GM18511 (cell line): ENCODE measurements around the gene TXNDC2.
"Not testable (repeated sequence)": the region's sequence is repeated elsewhere in the genome, so short reads cannot be mapped to it uniquely, and the experiment has no call there.

ENCODE experiments used
- ATAC-seq: cut with Tn5 transposase; IDR thresholded peaks from one replicate; pipeline ENCODE4 v1.9.1; 2021; ENCODE audit warnings: mild to moderate bottlenecking, moderate library complexity; ENCODE audit not compliant: unreplicated experiment

Gene TXNDC2

GRCh38 chr18:9885170-9886004 is at the start of gene TXNDC2:
Gene TXNDC2, plus strand, starts transcription at chr18:9885973. Its CDS starts 708 bp downstream, at chr18:9886681.
- ATAC-seq: no peak

DNA sequence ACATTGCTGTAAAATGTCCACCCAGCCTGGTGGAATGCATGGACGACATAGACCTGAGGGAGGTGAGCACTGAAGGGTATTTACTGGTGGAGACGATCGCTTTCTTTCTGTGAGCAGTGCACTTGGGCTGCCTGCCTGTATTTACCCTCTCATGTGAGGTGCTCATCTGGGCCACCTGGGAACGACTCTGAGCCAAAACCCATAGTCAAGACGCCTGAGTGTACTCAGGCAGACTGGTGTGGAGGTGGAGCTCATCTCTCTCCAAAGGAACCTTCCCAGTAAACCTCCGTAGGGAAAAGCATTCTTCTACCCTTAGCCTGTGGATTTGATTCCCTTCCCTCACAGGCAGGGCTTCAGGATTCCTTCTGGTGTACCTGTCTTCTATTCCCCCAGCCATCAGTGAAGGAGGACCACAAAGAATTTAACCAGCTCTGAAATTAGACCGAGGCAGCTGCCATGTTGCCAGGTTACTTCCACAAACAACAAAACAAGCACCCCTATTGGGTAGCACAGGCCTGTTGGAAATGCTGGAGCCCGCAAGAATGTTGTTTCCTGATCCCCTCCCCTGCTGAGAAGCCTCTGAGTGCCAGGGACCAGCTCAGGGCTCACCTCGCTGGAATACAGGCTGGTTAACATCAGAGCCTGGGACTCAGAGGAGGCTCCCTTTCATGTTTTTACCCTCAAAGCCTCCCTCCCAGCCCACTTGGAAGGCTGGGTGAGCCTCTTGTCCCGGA is 47.5 kb upstream of the TXNDC2 start:
- no peak for ATAC-seq

GRCh38 chr18:9839211-9839610 is 46.6 kb upstream of the TXNDC2 start:
- no peak for ATAC-seq

DNA sequence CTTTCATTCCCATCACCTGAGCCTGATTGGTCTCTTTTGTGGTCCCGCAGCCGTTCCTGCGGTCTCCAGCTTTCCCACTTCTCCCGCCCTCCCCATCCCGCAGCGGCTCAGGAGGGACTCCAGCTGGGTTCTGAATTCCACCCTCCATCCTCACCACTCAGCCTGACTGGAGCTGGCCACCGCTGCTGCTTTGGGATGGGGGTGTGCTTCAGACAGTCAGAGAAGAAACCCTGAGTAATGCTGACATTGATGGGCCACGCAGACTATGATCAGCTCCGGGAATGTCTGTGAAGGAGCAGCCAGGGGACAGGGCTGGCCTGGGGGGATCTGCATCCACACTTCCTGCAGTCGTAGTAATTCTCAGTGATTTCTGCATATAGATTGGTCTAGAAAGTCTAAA is 45.9 kb upstream of the TXNDC2 start:
- ATAC-seq: no peak

DNA sequence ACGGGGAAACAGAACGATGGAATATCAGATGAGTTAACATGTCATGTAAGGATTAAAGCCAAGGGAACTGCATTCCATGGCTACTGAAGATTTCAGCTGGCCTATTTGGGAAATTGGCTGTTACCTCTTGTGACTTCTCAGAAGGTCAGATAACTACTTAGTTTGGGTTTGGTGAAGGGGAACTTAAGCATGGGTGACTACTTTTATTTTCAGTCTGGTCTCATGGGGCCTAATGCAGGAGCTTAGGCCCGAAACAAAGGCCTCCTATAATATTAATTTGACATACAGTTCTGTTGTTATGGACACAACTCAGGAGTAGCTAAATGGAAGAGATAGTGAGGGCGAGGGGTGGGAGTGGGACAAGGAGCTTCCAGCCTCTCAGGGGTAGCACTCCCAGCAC is 44.0 kb upstream of the TXNDC2 start:
- no peak for ATAC-seq

DNA sequence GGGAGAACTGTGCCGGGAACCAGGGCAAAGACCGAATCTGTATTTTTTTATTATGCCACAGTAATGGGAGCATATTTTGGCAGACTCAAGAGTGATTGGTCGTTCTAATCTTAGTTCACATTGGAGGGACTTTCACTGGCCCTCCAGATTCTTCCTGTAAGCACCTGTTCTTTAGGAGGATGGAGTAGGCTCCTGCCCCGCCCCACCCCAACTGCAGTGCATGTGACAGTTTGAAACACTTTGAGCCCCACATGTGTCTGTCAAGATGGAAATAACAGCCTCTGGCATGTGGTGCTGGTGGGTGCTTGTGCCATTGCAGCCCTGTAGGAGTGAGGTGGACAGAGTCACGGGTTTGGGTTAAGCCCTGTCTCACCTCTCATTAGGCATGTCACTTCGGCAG is 43.3 kb upstream of the TXNDC2 start:
- no peak for ATAC-seq

DNA sequence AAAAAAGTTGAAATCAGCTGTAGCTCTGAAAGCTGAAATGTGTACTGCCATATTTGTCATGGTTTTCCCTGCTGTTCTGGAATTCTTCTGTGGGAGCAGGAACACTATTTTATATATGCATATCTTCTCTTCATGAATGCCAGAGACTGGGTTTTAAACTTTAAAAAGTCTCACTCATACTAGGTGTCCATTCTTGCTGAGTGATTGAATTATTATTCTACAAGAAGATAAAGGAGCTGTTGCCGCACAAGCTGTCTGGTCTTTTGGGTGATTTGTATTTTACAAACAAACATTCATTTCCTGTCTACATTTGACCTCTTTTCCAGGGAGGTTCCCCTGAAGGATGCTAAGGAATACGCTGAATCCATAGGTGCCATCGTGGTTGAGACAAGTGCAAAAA is 40.5 kb upstream of the TXNDC2 start:
- no peak for ATAC-seq

- no peak for ATAC-seq
Measured at GRCh38 chr18:9846162-9846925, 39.4 kb upstream of the TXNDC2 start.

DNA sequence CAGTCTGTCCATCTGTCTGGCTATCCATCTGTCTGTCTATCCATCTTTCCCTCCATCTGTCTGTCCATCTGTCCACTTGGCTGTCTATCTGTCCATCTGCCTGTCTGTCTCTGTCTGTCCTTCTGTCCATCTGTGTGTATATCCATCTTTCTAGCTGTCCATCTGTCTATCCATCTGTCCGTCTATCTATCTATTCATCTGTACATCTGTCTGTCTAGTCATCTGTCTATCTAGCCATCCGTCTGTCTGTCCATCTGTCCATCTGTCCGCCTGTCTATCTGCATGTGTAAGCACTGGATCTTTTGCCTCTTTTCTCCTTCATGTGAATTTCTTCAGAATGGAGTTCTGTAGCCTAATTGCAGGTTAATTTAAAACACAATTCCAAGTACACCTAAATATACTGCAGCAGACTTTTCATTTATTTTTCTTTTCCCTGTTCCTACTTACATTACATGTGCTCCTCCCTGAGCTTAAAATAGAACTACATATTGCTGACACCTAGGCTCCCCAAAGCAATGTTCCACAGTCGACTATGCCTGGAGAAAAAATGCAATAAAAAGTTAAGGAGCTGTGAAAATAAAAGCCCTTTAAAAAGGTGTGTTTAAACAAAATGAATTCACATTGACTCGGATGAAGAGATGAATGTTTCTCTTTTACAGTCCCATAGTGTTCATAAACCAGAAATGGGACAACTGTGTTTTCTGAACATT is 37.4 kb upstream of the TXNDC2 start:
- no peak for ATAC-seq

- no peak for ATAC-seq
Measured at GRCh38 chr18:9849407-9850283, 36.1 kb upstream of the TXNDC2 start.

GRCh38 chr18:9850309-9850708 is 35.5 kb upstream of the TXNDC2 start:
- no peak for ATAC-seq

GRCh38 chr18:9851511-9851910 is 34.3 kb upstream of the TXNDC2 start:
- no peak for ATAC-seq

- ATAC-seq: no peak
Measured at GRCh38 chr18:9852266-9853081, 33.3 kb upstream of the TXNDC2 start.

- ATAC-seq: no peak
Measured at GRCh38 chr18:9854801-9855676, 30.7 kb upstream of the TXNDC2 start.

DNA sequence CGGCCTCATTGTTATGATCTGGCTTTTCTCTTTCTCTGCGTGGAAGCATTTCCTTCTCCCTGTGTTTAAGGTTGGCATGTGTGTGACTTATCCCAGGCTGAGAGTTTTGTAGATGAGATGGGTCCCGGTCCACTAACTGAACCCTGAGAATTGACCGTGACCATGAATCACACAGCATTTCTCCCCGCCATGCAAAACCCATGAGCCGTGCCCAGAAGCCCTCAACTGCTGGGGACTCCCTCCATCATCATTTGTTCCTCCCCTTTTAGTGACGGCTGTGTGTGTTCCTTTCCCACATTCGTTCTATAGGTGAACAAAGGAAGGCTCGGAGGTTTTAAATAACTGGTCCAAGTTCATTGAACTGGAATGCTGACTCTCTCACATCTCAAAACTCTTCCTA is 30.1 kb upstream of the TXNDC2 start:
- no peak for ATAC-seq

- ATAC-seq: no peak
Measured at GRCh38 chr18:9856092-9856491, 29.7 kb upstream of the TXNDC2 start.

DNA sequence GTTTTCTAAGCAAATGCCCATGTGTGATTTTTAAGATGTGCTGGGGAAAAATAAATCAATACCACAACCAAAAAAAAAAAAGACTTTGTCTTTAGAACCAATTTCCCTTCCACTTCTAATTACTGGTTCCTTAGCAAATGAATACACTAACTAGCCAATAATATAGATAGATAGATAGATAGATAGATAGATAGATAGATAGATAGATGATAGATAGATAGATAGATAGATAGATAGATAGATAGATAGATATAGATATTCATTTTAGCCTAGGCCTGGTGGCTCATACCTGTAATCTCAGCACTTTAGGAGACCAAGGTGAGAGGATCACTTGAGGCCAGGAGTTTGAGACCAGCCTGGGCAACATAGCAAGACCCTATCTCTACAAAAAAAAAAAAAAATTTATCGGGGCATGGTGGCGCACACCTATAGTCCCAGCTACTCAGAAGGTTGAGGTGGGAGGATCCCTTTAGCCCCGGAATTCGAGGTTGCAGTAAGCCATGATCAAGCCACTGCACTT is 28.2 kb upstream of the TXNDC2 start:
- ATAC-seq: not testable (repeated sequence)

DNA sequence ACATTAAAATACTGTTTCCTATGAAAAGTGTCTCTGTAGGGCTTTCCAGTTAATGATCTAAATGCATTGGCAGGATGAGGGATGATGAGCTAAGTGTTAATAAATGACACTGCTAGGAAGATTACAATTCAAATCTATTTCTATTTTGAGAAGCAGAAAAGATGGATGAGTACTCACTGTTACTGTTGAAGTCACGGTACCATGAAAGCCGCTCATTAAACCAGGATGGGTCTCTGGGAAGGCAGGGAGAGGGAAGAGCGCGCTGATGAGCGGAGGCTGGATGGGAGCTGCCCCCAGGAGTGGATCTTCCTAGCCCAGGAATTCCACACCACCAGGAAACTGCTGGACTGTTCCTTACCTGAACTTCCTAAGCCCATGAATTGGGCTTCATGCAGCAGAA is 27.1 kb upstream of the TXNDC2 start:
- no peak for ATAC-seq
